HCT116 (cell line): Measurements from ENCODE around the gene PLD5.

Source experiments
- CEBPB ChIP-seq: IDR thresholded peaks from 2 replicates; pipeline ENCODE4 v1.6.1; 2012; ENCODE audit warnings: low read depth
- EGR1 ChIP-seq: IDR thresholded peaks from 2 replicates; pipeline ENCODE4 v1.6.1; 2012; ENCODE audit warnings: low read depth
- EZH2 ChIP-seq: fragments of 200-600 bp; sonication (generic); IDR thresholded peaks from 2 replicates; pipeline ENCODE4 v1.6.1; 2017; ENCODE audit warnings: antibody characterized with exemption, mixed run types
- EZH2phosphoT487 ChIP-seq: fragments of 200-600 bp; IDR thresholded peaks from 2 replicates; pipeline ENCODE4 v1.6.1; 2018; ENCODE audit warnings: antibody characterized with exemption, borderline replicate concordance
- JUND ChIP-seq: IDR thresholded peaks from 2 replicates; pipeline ENCODE4 v1.6.1; 2012
- POLR2A ChIP-seq: IDR thresholded peaks from 2 replicates; pipeline ENCODE4 v1.7.0; 2011; ENCODE audit warnings: borderline replicate concordance; ENCODE audit not compliant: insufficient read depth, insufficient read length; ENCODE audit errors: extremely low read depth
- POLR2AphosphoS5 ChIP-seq: IDR thresholded peaks from 2 replicates; pipeline ENCODE4 v1.6.1; 2011; ENCODE audit warnings: mild to moderate bottlenecking, low read depth, low read length, moderate library complexity
- RAD21 ChIP-seq: IDR thresholded peaks from 2 replicates; pipeline ENCODE4 v1.6.1; 2012; ENCODE audit warnings: low read depth, mild to moderate bottlenecking
- YY1 ChIP-seq: IDR thresholded peaks from 2 replicates; pipeline ENCODE4 v1.6.1; 2011; ENCODE audit warnings: low read length, low read depth, moderate library complexity, mild to moderate bottlenecking; ENCODE audit not compliant: insufficient replicate concordance; ENCODE audit errors: extremely low read depth
- TF ChIP-seq, protein P1 (sequence below), 3 experiments: fragments of 200-600 bp in 1 of 3; sonication (generic) in 1 of 3; IDR thresholded peaks in 2 of 3; conservative IDR thresholded peaks in 1 of 3; 2 replicates each; pipeline ENCODE4 v1.5.1; 2012 to 2017; ENCODE audit warnings: low read depth in 2 of 3, low read length in 2 of 3, antibody characterized with exemption in 1 of 3, borderline replicate concordance in 1 of 3, control low read depth in 1 of 3, mild to moderate bottlenecking in 1 of 3, mixed read lengths in 1 of 3, mixed run types in 1 of 3, moderate library complexity in 1 of 3; ENCODE audit not compliant: insufficient read depth in 1 of 3
- TF ChIP-seq, protein P2 (sequence below): IDR thresholded peaks from 2 replicates; pipeline ENCODE4 v1.6.1; 2012; ENCODE audit warnings: low read depth
- TF ChIP-seq, protein P3 (sequence below): IDR thresholded peaks from 2 replicates; pipeline ENCODE4 v1.6.1; 2012
- TF ChIP-seq, protein P4 (sequence below): IDR thresholded peaks from 2 replicates; pipeline ENCODE4 v1.6.1; 2012

DNA sequence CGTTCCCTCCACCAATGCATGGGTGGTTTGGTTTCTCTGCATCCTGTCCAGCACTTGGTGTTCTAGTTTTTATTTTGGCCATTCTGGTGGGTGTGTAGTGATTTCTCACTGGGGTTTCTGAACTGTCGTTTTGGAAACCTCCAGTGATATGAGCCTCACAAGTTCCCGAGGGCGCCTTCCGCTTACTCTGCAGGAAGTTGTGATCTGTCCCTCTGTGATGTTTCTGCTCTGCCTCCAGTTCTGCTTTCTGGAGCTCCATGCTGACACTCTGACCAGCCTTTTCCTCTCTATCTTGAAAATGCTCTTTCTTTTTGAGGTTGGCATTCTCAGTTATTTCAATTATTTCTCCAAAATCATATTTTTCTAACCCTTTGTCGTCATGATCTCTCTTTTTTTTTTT, 111.6 kb downstream of the PLD5 start:
- no peak for TF ChIP-seq POLR2AphosphoS5
- TF ChIP-seq, protein P1, sequence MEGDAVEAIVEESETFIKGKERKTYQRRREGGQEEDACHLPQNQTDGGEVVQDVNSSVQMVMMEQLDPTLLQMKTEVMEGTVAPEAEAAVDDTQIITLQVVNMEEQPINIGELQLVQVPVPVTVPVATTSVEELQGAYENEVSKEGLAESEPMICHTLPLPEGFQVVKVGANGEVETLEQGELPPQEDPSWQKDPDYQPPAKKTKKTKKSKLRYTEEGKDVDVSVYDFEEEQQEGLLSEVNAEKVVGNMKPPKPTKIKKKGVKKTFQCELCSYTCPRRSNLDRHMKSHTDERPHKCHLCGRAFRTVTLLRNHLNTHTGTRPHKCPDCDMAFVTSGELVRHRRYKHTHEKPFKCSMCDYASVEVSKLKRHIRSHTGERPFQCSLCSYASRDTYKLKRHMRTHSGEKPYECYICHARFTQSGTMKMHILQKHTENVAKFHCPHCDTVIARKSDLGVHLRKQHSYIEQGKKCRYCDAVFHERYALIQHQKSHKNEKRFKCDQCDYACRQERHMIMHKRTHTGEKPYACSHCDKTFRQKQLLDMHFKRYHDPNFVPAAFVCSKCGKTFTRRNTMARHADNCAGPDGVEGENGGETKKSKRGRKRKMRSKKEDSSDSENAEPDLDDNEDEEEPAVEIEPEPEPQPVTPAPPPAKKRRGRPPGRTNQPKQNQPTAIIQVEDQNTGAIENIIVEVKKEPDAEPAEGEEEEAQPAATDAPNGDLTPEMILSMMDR (IDR thresholded peaks at IDR 0.05 in 2 of 3, conservative IDR thresholded peaks at IDR 0.05 in 1 of 3; ENCODE audit: borderline replicate concordance in 1 of 3, insufficient read depth in 1 of 3, low read depth in 2 of 3, low read length in 2 of 3) = no peak
- TF ChIP-seq POLR2A = no peak
- no peak for TF ChIP-seq RAD21
- no peak for TF ChIP-seq EZH2phosphoT487
- no peak for TF ChIP-seq YY1
- no peak for TF ChIP-seq EZH2
- TF ChIP-seq, protein P2, sequence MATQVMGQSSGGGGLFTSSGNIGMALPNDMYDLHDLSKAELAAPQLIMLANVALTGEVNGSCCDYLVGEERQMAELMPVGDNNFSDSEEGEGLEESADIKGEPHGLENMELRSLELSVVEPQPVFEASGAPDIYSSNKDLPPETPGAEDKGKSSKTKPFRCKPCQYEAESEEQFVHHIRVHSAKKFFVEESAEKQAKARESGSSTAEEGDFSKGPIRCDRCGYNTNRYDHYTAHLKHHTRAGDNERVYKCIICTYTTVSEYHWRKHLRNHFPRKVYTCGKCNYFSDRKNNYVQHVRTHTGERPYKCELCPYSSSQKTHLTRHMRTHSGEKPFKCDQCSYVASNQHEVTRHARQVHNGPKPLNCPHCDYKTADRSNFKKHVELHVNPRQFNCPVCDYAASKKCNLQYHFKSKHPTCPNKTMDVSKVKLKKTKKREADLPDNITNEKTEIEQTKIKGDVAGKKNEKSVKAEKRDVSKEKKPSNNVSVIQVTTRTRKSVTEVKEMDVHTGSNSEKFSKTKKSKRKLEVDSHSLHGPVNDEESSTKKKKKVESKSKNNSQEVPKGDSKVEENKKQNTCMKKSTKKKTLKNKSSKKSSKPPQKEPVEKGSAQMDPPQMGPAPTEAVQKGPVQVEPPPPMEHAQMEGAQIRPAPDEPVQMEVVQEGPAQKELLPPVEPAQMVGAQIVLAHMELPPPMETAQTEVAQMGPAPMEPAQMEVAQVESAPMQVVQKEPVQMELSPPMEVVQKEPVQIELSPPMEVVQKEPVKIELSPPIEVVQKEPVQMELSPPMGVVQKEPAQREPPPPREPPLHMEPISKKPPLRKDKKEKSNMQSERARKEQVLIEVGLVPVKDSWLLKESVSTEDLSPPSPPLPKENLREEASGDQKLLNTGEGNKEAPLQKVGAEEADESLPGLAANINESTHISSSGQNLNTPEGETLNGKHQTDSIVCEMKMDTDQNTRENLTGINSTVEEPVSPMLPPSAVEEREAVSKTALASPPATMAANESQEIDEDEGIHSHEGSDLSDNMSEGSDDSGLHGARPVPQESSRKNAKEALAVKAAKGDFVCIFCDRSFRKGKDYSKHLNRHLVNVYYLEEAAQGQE = no peak
- no peak for TF ChIP-seq JUND
- TF ChIP-seq, protein P3, sequence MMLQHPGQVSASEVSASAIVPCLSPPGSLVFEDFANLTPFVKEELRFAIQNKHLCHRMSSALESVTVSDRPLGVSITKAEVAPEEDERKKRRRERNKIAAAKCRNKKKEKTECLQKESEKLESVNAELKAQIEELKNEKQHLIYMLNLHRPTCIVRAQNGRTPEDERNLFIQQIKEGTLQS = no peak
- TF ChIP-seq, protein P4, sequence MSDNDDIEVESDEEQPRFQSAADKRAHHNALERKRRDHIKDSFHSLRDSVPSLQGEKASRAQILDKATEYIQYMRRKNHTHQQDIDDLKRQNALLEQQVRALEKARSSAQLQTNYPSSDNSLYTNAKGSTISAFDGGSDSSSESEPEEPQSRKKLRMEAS = no peak
- TF ChIP-seq CEBPB = no peak
- no peak for TF ChIP-seq EGR1
